ENCODE data around the gene RAX.

- TF ChIP-seq POLR2A (IDR thresholded peaks at IDR 0.05) (no peak), CTCF (IDR thresholded peaks at IDR 0.05) (no peak)
Measured at GRCh38 chr18:59286341-59286740, 13.1 kb upstream of the RAX start.

All from body of pancreas (tissue), 4 donors.